CD1c-positive myeloid dendritic cell (primary cell): ENCODE results near the gene KCNJ10.
A peak's percentile ranks its signal among the peaks of the same experiment; 100 is the strongest.

Source experiments
- DNase-seq: peaks from one replicate; pipeline ENCODE4 v3.0.0-alpha.2; 2016; ENCODE audit errors: extremely low spot score

Gene KCNJ10

GRCh38 chr1:160098852-160099561, 29.0 kb upstream of the KCNJ10 start:
- peak; percentile 96 for DNase-seq

DNA sequence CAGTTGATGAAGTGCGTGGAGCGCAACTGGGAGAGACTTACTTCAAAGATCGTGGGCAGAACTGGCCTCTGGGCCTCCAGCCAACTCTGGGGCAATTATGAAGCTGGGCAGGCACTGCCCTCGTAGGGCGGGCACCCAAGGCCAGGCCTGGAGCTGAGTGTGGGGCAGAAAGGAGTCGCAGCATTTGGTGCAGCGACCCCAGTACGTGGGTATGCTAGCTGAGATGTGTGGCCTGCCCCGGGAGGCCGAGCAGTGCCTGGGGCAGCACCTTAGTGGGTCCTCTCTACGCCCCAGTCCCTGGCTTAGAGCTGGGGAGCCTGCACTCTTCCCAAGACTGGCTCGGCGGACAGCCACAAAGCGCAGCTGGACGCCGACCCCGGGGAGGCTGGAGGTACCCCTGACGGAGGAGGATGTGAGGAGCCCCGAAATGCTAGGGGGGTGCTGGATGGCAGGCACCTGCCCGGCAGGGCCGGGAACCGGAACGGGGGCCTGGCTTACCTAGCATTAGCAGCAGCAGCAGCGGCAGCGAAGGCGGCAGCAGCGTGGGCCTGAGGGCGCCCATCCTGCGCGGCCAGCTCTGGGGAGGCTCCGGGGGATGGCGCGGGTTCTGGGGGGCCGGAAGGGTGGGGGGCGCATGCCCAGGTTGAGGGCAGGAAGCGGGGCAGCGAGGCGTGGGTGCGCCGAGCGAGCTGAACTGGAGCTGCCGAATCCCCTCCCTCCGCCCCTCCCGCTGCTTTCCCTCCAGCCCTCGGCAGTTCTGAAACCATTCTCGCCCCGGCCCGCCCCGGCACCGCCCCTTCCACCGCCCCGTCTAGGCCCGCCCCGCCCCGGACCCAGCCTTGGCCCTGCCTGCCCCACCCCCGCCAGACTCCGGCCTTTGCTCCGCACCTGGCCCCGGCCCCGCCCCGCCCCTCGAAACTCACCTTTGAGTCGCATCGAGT, 28.2 kb upstream of the KCNJ10 start, which contains the start of gene IGSF8:
Gene IGSF8 (minus strand): TSS at position 709 of the 941 bp plus-strand sequence. CDS start 147 bp downstream, at position 562.
- DNase-seq: peak; percentile 86

- DNase-seq: peak; percentile 70
Observed at GRCh38 chr1:160097151-160097910, 27.4 kb upstream of the KCNJ10 start.

DNA sequence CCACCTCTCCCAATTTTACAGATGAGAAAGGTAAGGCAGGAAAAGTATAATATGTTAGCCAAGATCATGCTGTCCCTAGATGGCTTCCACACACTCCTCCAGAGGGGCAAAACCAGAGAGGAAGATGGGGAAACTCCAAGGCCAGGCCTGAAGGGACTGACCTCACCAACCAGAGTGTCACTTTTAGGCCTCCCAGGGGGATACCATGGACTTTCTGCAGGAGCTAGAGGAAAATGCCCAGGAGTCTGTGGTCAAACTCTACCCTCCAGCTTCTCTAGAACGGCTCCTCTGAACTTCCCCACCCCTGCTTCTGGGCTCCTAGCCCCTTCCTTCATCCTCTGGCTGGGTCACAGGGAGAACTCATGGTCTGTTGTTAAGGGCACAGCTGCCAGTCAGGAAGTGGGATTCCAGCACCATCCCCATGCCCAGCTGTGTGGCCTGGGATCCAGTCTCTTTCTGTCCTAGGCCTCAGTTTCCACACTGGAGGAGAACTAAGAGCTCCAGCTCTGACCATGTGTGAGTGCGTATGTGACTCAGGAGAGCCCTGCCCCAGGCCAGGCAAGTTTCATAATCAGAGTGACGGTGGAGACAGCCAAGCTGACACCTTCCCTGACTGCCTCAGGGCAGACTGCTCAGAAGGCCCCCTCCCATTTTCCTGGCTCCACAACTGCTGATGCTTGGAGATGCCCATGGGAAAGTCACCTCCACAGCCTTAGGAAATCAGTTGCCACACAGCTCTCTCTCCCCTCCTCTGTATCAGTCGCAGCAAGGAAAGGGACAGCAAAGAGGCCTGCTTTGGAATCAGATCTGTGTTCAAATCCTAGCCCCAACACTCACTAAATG, 26.5 kb upstream of the KCNJ10 start:
- peak; percentile 29 for DNase-seq

GRCh38 chr1:160095382-160096105, 25.6 kb upstream of the KCNJ10 start:
- no peak for DNase-seq

DNA sequence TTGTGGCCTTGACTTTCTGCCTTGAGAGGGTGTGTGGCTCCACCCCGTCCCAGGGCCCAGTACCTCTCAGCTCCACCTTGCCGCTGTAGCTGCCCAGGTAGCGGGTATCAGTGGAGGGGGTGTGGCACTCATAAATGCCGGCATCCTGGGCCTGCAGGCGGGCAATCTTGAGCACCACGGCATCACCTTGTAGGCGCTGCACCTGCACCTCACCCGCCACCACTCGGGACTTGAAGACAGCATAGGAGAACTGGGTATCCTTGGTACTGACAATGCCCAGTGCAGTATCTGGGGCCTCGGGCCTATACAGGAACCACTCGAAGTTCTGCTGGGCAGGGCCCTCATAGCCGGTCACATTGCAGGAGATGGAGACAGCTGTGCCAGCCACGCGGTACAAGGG, 24.8 kb upstream of the KCNJ10 start:
- DNase-seq: no peak

GRCh38 chr1:160094291-160094625, 24.3 kb upstream of the KCNJ10 start:
- DNase-seq: no peak

DNA sequence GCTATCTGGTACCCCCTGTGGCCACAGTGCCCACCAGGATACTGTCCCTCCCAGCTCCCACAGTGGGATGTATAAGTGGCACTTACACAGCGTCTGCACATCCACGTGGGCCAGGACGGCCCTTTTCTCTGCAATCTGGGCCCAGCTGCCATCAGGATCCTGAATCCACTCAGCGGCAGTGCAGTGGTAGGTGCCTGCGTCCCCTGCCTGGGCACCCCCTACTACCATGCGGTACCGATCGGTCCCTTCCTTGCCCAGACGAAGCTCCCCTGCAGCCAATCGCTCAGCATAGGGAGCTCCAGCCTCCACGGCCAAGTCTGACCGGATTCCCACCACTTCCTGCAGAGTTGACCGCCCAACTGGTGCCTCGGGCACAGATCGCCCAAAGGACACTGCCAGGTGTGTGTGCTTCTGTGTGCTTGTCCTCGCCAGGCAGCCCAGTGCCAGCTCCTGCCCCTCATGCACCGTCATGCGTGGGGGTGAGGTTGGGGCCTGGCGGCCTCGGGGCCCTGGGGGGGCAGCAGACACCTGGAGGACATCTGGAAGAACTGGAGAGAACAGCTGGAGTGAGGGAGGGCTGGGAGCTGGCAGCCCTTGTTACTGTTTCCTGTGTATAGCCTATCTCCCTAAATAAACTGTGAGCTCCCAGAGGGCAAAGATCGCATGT, 23.8 kb upstream of the KCNJ10 start:
- DNase-seq: no peak

GRCh38 chr1:160093069-160093395, 23.1 kb upstream of the KCNJ10 start:
- no peak for DNase-seq

DNA sequence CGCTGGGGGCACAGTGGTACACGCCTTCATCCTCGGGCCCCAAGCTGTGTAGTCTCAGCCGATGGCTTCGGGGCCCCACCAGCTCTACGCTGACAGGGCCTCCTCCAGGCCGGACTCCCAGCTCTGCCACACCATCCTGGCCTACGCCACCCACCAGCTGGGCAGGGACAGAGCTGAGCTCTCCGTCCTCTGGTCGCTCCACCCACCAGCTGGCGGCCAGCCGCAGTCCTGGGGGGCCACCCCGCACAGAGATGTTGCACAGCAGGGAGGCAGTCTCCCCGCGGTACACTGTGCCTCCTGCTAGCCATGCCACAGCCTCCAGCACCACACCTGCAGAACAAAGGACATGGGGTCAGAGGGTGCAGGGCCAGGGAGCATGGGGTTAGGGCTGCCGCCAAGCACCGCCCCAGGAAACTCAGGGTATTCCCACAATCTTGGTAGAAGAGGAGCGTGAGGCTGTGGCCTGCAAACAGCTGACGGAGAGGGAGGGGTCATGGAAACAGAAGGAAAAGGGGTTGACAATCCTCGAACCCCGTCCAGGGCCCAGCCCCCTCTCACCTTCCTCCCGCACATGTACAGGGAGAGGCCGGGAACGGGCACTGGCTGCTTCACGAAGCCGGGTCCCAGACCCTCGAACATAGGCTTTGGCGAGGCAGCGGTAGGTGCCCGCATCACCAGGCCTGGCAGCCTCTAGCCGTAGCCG, 22.6 kb upstream of the KCNJ10 start:
- no peak for DNase-seq

DNA sequence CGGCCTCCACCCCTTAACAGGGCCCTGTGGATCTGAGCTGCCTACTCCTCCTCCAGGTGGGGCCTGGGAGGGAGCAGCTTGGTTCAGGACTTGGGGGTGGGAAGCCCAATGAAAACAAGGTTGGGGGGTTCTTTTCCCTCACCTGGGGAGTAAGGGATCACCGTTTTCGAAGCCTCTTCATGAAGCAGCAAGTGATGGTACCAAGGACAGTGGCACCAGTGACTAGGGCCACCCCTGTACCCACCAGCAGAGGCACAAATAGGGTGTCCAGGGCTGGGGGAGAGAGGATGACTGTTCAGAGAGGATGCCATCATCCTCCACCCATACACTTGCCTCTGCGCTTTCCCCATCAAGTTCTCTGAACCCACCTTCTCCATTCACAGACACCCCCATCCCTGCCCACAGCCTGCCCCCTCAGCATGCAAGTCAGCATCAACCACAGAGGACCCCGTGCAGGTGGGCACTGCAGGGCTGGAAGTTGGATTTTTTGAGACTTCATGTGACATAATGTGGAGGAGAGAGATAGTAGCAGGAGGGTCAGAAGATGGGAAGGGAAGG, 21.8 kb upstream of the KCNJ10 start:
- DNase-seq: no peak

GRCh38 chr1:160090760-160091159, 20.8 kb upstream of the KCNJ10 start:
- no peak for DNase-seq

- no peak for DNase-seq
Observed at GRCh38 chr1:160089883-160090282, 19.9 kb upstream of the KCNJ10 start.

DNA sequence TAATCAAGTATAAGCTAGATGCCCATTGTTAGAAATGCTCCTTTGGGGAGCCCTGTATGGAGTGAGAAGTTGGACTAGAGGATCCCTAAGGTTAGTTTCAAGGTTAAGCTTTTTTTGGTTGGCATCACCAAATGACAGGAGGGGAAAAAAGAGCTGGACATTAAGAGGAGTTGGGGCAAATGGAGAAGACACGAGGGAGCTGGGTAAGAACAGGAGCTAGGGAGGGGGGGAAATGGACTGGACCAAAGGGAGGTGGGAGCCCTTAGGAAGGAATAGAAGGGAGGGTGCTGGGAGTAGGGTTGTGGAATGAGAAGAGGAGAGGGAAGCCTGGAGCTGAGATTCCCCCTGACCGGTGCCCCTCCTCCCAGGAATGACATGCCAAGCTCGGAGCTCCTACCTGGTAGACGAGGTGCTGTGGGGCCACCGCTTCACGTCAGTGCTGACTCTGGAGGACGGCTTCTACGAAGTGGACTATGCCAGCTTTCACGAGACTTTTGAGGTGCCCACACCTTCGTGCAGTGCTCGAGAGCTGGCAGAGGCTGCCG, 17.2 kb upstream of the KCNJ10 start:
- DNase-seq: no peak

GRCh38 chr1:160086456-160086892, 16.5 kb upstream of the KCNJ10 start:
- no peak for DNase-seq

DNA sequence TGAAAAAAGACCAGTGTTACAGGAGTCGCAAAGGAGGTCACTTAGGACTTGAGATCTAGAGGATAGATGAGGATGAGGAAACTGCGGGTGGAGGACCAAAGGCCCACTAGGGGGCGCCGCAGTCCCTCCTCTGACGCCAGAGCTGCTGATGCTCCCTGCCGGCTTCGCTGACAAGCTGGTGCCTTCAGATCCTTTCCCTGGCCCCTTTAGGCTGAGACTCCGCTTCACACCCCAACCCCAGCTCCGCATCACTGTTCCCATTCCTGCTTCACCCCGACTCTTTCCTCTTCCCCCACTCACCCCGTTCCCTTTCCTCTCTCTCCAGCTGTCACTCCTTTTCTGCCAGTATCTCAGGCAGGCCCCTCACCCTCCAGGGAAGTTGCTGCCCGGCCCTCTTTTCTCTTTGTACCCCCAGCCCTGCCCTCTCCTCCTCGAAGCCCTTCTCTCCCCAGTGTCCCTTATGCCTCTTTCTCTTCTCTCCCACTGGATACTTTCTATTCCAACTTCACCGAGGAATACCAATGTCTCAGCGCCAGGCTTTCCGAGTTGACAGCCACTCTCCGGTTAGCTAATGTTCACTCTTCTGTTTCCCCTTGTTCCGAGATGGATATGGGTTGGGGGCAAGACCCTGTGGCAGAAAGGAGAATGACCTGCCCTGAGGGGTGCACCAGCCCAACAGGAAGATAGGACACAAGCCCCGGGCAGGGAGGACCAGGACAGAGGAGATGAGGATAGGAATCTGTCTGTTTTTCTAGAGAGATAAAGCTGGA, 15.9 kb upstream of the KCNJ10 start:
- DNase-seq: peak; percentile 80

GRCh38 chr1:160084771-160085321, 14.9 kb upstream of the KCNJ10 start:
- DNase-seq: no peak
